Measurements from ENCODE around the gene ADAM12.

ADAM12 gene

DNA sequence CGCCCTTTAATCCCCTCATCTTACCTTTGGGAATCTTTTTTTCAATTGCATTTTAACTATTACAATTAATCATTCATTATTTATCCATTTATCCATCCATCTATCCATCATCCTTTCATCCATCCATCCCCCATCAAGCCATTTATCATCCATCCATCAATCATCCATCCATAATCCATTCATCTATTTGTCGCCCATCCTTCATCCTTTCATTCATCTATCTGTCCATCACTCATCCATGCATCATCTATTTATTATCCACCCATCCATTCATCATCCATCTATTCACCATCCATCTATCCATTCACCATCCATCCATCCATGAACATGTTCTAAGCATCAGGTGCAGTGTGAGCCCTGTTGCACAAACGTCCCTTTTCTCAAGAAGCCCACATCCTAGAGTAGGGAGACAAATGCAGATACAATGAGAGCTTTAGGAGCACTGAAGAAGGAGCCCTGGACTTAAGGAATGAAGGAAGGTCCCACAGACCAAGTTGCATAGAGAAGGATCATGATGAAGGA lies 199.5 kb downstream of the ADAM12 start:
- DNase-seq (ENCODE audit: low read depth), result no peak
- TF ChIP-seq, protein P1, sequence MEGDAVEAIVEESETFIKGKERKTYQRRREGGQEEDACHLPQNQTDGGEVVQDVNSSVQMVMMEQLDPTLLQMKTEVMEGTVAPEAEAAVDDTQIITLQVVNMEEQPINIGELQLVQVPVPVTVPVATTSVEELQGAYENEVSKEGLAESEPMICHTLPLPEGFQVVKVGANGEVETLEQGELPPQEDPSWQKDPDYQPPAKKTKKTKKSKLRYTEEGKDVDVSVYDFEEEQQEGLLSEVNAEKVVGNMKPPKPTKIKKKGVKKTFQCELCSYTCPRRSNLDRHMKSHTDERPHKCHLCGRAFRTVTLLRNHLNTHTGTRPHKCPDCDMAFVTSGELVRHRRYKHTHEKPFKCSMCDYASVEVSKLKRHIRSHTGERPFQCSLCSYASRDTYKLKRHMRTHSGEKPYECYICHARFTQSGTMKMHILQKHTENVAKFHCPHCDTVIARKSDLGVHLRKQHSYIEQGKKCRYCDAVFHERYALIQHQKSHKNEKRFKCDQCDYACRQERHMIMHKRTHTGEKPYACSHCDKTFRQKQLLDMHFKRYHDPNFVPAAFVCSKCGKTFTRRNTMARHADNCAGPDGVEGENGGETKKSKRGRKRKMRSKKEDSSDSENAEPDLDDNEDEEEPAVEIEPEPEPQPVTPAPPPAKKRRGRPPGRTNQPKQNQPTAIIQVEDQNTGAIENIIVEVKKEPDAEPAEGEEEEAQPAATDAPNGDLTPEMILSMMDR (IDR thresholded peaks at IDR 0.05; ENCODE audit: control insufficient read depth, extremely low read depth, insufficient read depth), result no peak

DNA sequence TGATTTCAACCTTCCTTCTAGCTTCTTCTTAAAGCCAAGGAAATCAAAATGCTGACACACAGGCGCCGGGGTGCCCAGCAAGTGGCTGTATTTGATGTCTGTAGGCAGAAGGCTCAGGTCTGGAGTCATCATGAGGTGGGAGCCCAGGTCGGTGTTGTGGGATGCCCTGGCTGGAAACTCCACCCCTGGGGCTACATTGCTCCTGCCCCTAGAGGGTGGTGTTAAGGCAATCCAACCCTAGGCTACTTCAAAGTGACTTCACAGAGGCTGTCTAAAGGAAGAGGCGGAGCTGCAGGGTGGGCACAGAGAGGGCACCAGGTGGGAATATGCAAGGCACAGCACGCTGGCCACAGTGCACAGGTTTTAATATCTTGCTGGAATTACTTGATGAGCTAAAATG lies 200.9 kb downstream of the ADAM12 start:
- no peak for DNase-seq (ENCODE audit: low read depth)
- H3K4me3 ChIP-seq (ENCODE audit: low read depth, low read length), result no peak overlapping the region
- TF ChIP-seq, protein P1 (IDR thresholded peaks at IDR 0.05; ENCODE audit: control insufficient read depth, extremely low read depth, insufficient read depth), result no peak

More for the DNA sequence above, 199.5 kb downstream of the ADAM12 start:
- H3K4me3 ChIP-seq (ENCODE audit: low read depth, low read length), result no peak overlapping the region

DNA sequence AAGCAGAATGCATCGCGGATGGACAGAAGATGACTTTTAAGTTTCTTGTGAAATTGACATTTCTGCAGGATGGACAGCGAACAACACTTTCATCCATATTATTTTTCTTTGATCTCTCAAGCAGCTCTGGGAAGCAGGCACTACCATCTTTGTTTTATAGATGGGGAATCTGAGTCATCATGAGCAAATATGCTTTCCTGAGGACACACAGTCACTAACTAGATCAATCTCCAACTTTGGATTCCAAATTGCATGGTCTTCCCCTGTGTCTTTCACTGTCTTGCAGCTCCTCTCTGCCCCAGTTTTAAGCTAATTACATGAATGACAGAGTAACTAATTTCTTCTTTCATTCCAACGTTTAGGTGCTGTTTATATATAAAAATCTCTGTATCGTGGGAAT lies 201.5 kb downstream of the ADAM12 start:
- TF ChIP-seq, protein P1 (IDR thresholded peaks at IDR 0.05; ENCODE audit: control insufficient read depth, extremely low read depth, insufficient read depth), result no peak
- H3K4me3 ChIP-seq (ENCODE audit: low read depth, low read length), result no peak overlapping the region
- DNase-seq (ENCODE audit: low read depth), result no peak

DNA sequence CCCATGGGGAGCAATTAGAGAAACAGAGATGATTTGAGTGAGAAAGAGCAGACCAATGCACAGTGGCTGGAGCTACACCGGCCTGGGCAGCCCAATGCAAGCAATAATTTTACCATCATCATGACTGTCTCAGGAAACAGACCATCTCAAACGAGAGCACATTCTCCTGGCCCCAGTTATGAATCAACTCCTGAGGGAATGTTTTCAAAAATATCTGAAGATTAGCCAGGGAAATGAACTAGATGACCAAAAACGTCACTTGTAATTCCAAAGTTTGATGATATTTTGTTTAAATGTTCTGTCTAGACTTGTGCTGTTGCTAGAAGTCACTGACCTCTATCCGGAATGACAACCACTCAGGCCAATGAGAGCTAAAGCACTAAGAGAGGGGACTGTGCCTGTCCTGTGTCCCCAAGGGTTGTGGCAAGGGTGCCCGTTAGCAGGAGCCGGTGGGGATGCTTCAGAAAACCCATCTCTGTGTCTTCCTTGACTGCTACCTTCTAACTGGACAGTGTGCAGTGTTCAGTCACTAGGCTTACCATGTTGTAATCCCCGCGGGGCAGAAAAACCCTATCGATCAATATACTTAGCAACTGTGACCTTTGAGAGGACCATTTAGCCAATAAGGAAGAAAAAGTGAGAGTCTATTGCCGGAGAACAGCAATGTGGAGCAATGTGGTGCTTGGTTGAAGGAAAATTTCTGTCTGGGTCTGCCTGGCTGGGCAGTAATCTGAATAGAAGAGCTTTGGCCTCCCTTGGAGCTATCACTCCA lies 202.4 kb downstream of the ADAM12 start:
- no peak for DNase-seq (ENCODE audit: low read depth)
- H3K4me3 ChIP-seq (ENCODE audit: low read depth, low read length), result no peak overlapping the region
- TF ChIP-seq, protein P1 (IDR thresholded peaks at IDR 0.05; ENCODE audit: control insufficient read depth, extremely low read depth, insufficient read depth), result no peak

DNA sequence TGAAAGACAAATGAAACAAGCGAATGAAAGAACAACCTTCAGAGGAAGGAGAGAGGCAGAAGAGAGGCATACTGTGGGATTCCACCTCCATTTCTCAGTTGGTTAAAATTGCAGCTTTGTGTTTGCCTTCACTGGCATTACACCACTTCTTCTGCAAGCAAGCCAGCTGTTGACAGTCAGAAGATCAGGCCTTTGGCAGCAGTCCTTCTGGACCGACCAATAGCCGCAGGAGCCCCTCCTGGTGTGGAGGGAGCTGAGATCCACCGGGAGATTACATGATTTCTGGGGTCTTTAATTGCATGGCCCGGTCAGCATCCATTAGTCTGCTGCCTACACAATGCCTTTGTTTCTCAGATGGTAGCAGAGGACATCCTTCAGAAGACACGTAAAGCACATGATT lies 206.7 kb downstream of the ADAM12 start:
- TF ChIP-seq, protein P1 (IDR thresholded peaks at IDR 0.05; ENCODE audit: control insufficient read depth, extremely low read depth, insufficient read depth), result no peak
- no peak overlapping the region for H3K4me3 ChIP-seq (ENCODE audit: low read depth, low read length)
- DNase-seq (ENCODE audit: low read depth), result no peak

DNA sequence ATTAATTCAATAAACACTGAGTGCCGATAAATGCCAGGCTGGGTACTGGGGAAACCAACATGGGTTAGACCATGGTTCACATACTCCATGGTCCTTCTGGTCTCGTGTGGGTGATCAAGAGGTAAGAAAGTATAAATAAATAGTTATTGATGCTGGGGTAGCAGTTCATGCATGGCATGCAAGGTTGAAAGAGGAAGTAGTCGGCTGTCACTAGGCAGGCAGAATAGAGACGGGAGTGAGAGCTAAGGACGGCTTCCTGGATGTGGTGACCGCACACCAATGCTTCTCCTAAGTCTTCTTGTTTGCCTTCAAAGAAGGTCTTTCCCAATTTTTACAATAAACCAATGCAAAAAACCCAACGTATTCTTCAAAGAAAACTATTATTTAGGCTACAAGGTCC lies 208.6 kb downstream of the ADAM12 start:
- DNase-seq (ENCODE audit: low read depth), result no peak
- TF ChIP-seq, protein P1 (IDR thresholded peaks at IDR 0.05; ENCODE audit: control insufficient read depth, extremely low read depth, insufficient read depth), result no peak

More for the DNA sequence above, 208.6 kb downstream of the ADAM12 start:
- no peak overlapping the region for H3K4me3 ChIP-seq (ENCODE audit: low read depth, low read length)

Measured in LNCaP clone FGC (cell line).